Transverse colon (tissue), 4 donors: ENCODE data around the gene P2RX4. TPM values are rescaled to one million over a fixed set of nuclear protein-coding genes. Genes with fewer than 3 reads are reported as not detected.

Experiments used
- DNase-seq: peaks from one replicate; pipeline ENCODE4 v3.0.0-alpha.2; 2019
- H3K27ac ChIP-seq, 4 donors: fragments of 200-600 bp; sonication (generic); 2 replicates each; pipeline ENCODE4 v1.5.1; 2016 to 2018; ENCODE audit warnings: inconsistent platforms in 4 of 4
- H3K27me3 ChIP-seq: fragments of 200-600 bp; sonication (generic); 2 replicates; pipeline ENCODE4 v1.5.1; 2017; ENCODE audit warnings: inconsistent platforms
- H3K36me3 ChIP-seq, 4 donors: fragments of 200-600 bp; sonication (generic); 2 replicates each; pipeline ENCODE4 v1.5.1; 2017 to 2019; ENCODE audit warnings: inconsistent platforms in 4 of 4
- H3K4me1 ChIP-seq, 4 donors: fragments of 200-600 bp; sonication (generic); 2 replicates each; pipeline ENCODE4 v1.5.1; 2017 to 2020; ENCODE audit warnings: inconsistent platforms in 4 of 4
- H3K4me3 ChIP-seq, 4 donors: fragments of 200-600 bp; sonication (generic); 1 replicate in 1 of 4; 2 replicates in 3 of 4; pipeline versions ENCODE4 v1.5.1 to v1.6.1; 2017 to 2019; ENCODE audit warnings: inconsistent platforms in 4 of 4
- H3K9me3 ChIP-seq, 2 donors: fragments of 200-600 bp; sonication (generic); 2 replicates each; pipeline ENCODE4 v1.5.1; 2017 to 2019; ENCODE audit warnings: inconsistent platforms in 2 of 2
- CTCF ChIP-seq, 5 experiments: fragments of 200-600 bp in 3 of 5; fragments of 450-650 bp in 2 of 5; sonication (generic) in 3 of 5; IDR thresholded peaks; 1 replicate in 2 of 5; 2 replicates in 3 of 5; pipeline ENCODE4 v1.5.1; 2016 to 2017; ENCODE audit warnings: antibody characterized with exemption in 5 of 5, inconsistent platforms in 3 of 5, mild to moderate bottlenecking in 2 of 5, moderate library complexity in 1 of 5
- EP300 ChIP-seq: sonication (generic); formaldehyde crosslinking; IDR thresholded peaks from one replicate; pipeline ENCODE4 v1.6.1; 2017; ENCODE audit warnings: antibody characterized with exemption, low read depth
- POLR2A ChIP-seq: fragments of 450-650 bp; IDR thresholded peaks from one replicate; pipeline ENCODE4 v1.6.1; 2016; ENCODE audit warnings: antibody characterized with exemption, mild to moderate bottlenecking, moderate library complexity
- POLR2AphosphoS5 ChIP-seq, 3 donors: sonication (generic); formaldehyde crosslinking; IDR thresholded peaks; one replicate each; pipeline ENCODE4 v1.6.1; 2016; ENCODE audit warnings: antibody characterized with exemption in 3 of 3
- WGBS, 2 donors: methylation state at CpG; one replicate each; pipeline ENCODE4 v1.1.5; 2018; ENCODE audit warnings: low coverage in 1 of 2; 5-methylcytosine and 5-hydroxymethylcytosine counted together
- in situ Hi-C, 4 donors: fragments of 200-750 bp; cut with MboI; loops; one replicate each; pipeline versions ENCODE4 v1.15.0 to v1.15.1; 2017; ENCODE audit warnings: low sequenced_read_pairs in 3 of 4, low pct_ligation_motif_present in 1 of 4, low pct_unique_long_range_greater_than_20kb in 1 of 4
- intact Hi-C: fragments of 100-400 bp; cut with DNase I; formaldehyde crosslinking; loops from one replicate; pipeline ENCODE4 v1.15.1; 2023; ENCODE audit warnings: low total_unique reads
- total RNA-seq, 4 donors: library from RNA; depleted of rRNA; stranded (reverse); fragments of >200 nt; gene quantifications; one replicate each; pipeline ENCODE4 v1.1.0, GENCODE V29; 2016

Gene P2RX4
- total RNA-seq, 4 donors from 2014 or later: 103 to 435 (median 217) TPM

GRCh38 chr12:121170151-121170550, 39.8 kb upstream of the P2RX4 start:
- Histone ChIP-seq H3K9me3 (no peaks in the 10 kb centered on the region), H3K36me3 (no peaks in the 10 kb centered on the region), H3K4me1 (peaks cover 0 to 6% (median 0%) of the 10 kb centered on the region in 4 donors), H3K27me3 (no peaks in the 10 kb centered on the region), H3K4me3 (no peak overlapping the region), H3K27ac (no peak overlapping the region)
- in situ Hi-C loops: no loop called here
- TF ChIP-seq POLR2AphosphoS5 (IDR thresholded peaks at IDR 0.05) (no peak), CTCF (IDR thresholded peaks at IDR 0.05) (no peak), EP300 (no peak), POLR2A (no peak)
- DNase-seq: no peak
- intact Hi-C loops: no loop called here
- WGBS, 2 donors: 88 to 100% methylated on average over 2 to 5 of the region's 5 CpGs

GRCh38 chr12:121170611-121171260, 39.2 kb upstream of the P2RX4 start:
- Histone ChIP-seq H3K9me3 (no peaks in the 10 kb centered on the region), H3K27ac (no peak overlapping the region), H3K4me1 (peaks cover 0 to 6% (median 0%) of the 10 kb centered on the region in 4 donors), H3K27me3 (no peaks in the 10 kb centered on the region), H3K4me3 (no peak overlapping the region), H3K36me3 (no peaks in the 10 kb centered on the region)
- intact Hi-C loops (no loop called here), in situ Hi-C loops (no loop called here)
- 85 to 86% methylated on average over 13 to 14 of the region's 14 CpGs for WGBS, 2 donors
- TF ChIP-seq POLR2AphosphoS5 (IDR thresholded peaks at IDR 0.05): no peak
- no peak for TF ChIP-seq EP300
- TF ChIP-seq CTCF (IDR thresholded peaks at IDR 0.05): no peak
- TF ChIP-seq POLR2A: no peak
- DNase-seq: no peak

DNA sequence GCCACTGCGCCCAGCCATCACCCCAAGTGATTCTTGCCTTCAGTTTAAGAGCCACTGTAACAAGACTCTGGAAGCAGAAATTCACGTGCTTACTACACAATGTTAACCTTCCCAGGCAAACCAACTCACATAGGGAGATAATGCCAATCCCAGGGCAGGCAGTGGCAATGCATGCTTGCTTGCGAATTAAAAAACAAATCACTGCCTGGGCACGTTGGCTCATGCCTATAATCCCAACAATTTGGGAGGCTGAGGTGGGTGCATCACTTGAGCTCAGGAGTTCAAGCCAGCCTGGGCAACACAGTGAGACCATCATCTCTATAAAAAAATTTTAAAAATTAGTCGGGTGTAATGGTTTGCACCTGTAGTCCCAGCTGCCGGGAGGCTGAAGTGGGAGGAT, 37.8 kb upstream of the P2RX4 start:
- no peak for DNase-seq
- no peaks in the 10 kb centered on the region for H3K36me3 ChIP-seq
- TF ChIP-seq CTCF (IDR thresholded peaks at IDR 0.05) (no peak), POLR2A (no peak), EP300 (no peak), POLR2AphosphoS5 (IDR thresholded peaks at IDR 0.05) (no peak)
- H3K27me3 ChIP-seq: no peaks in the 10 kb centered on the region
- intact Hi-C loops (no loop called here), in situ Hi-C loops (no loop called here)
- H3K27ac ChIP-seq: no peak overlapping the region
- H3K4me3 ChIP-seq: no peak overlapping the region
- peaks cover 0 to 6% (median 0%) of the 10 kb centered on the region in 4 donors for H3K4me1 ChIP-seq
- WGBS, 2 donors: 91% methylated on average over 6 of the region's 6 CpGs; no CpG with 5 or more reads in 1 of the 2 donors
- H3K9me3 ChIP-seq: no peaks in the 10 kb centered on the region

GRCh38 chr12:121175383-121176119, 34.4 kb upstream of the P2RX4 start:
- intact Hi-C loops (loop anchor here (5.0 kb wide), 1 partner anchor 837 kb away; no protein-coding TSS in a partner anchor), in situ Hi-C loops (no loop called here)
- TF ChIP-seq POLR2AphosphoS5 (IDR thresholded peaks at IDR 0.05) (no peak), CTCF (IDR thresholded peaks at IDR 0.05) (no peak), EP300 (no peak), POLR2A (no peak)
- Histone ChIP-seq H3K27ac (no peak overlapping the region), H3K4me3 (no peak overlapping the region), H3K9me3 (no peaks in the 10 kb centered on the region), H3K36me3 (no peaks in the 10 kb centered on the region), H3K4me1 (peaks cover 0 to 6% (median 0%) of the 10 kb centered on the region in 4 donors), H3K27me3 (no peaks in the 10 kb centered on the region)
- WGBS, 2 donors: 76 to 83% methylated on average over 8 to 16 of the region's 16 CpGs
- DNase-seq: no peak
